Tibial nerve (tissue), 4 donors: ENCODE measurements around the gene ZNF507. TPM values are rescaled to one million over a fixed set of nuclear protein-coding genes. Genes with fewer than 3 reads are reported as not detected.

ENCODE experiments used
- DNase-seq, 2 donors: peaks; one replicate each; pipeline ENCODE4 v3.0.0-alpha.2; 2019; ENCODE audit warnings: low spot score in 2 of 2
- H3K27ac ChIP-seq, 4 donors: fragments of 200-600 bp; sonication (generic) in 3 of 4; one replicate each; pipeline ENCODE4 v1.5.1; 2017 to 2019; ENCODE audit warnings: mild to moderate bottlenecking in 1 of 4
- H3K27me3 ChIP-seq, 2 donors: fragments of 200-600 bp; sonication (generic) in 1 of 2; one replicate each; pipeline versions ENCODE4 v1.5.1 to v1.6.0; 2017 to 2019
- H3K36me3 ChIP-seq, 3 donors: fragments of 200-600 bp; sonication (generic); one replicate each; pipeline ENCODE4 v1.5.1; 2018 to 2019
- H3K4me1 ChIP-seq, 4 donors: fragments of 200-600 bp; sonication (generic) in 3 of 4; one replicate each; pipeline ENCODE4 v1.5.1; 2017 to 2019
- H3K4me3 ChIP-seq, 4 donors: fragments of 200-600 bp; sonication (generic) in 3 of 4; one replicate each; pipeline ENCODE4 v1.5.1; 2017 to 2019; ENCODE audit warnings: mild to moderate bottlenecking in 1 of 4, moderate library complexity in 1 of 4
- H3K9me3 ChIP-seq, 4 donors: fragments of 200-600 bp; sonication (generic) in 3 of 4; one replicate each; pipeline ENCODE4 v1.5.1; 2017 to 2019
- CTCF ChIP-seq, 5 experiments: fragments of 200-600 bp in 3 of 5; fragments of 450-650 bp in 2 of 5; sonication (generic) in 3 of 5; IDR thresholded peaks; one replicate each; pipeline ENCODE4 v1.5.1; 2016 to 2019; ENCODE audit warnings: antibody characterized with exemption in 5 of 5, mild to moderate bottlenecking in 3 of 5, moderate library complexity in 2 of 5
- EP300 ChIP-seq, 2 donors: sonication (generic); formaldehyde crosslinking; IDR thresholded peaks; one replicate each; pipeline ENCODE4 v1.6.1; 2017; ENCODE audit warnings: antibody characterized with exemption in 2 of 2, mild to moderate bottlenecking in 1 of 2
- POLR2A ChIP-seq, 2 donors: fragments of 450-650 bp; IDR thresholded peaks; one replicate each; pipeline ENCODE4 v1.6.1; 2017; ENCODE audit warnings: antibody characterized with exemption in 2 of 2, mild to moderate bottlenecking in 2 of 2, moderate library complexity in 2 of 2
- WGBS, 2 donors: methylation state at CpG; one replicate each; pipeline ENCODE4 v1.1.5; 2018; 5-methylcytosine and 5-hydroxymethylcytosine counted together
- total RNA-seq, 4 donors: library from RNA; depleted of rRNA; stranded (reverse); fragments of >200 nt; gene quantifications; one replicate each; pipeline ENCODE4 v1.1.0, GENCODE V29; 2016

Gene ZNF507
- total RNA-seq, 4 donors from 2014 or later = 28.5 to 35.7 (median 32.1) TPM

GRCh38 chr19:32396046-32396652 lies 50.7 kb downstream of the ZNF507 start:
- Histone ChIP-seq H3K27ac (no peak overlapping the region), H3K4me3 (no peak overlapping the region), H3K27me3 (no peaks in the 10 kb centered on the region), H3K36me3 (peaks cover 0 to 13% (median 0%) of the 10 kb centered on the region in 3 donors), H3K9me3 (no peaks in the 10 kb centered on the region), H3K4me1 (no peaks in the 10 kb centered on the region)
- no peak for TF ChIP-seq CTCF (IDR thresholded peaks at IDR 0.05)
- TF ChIP-seq POLR2A (IDR thresholded peaks at IDR 0.05) = no peak
- no peak for TF ChIP-seq EP300 (IDR thresholded peaks at IDR 0.05)
- 89 to 91% methylated on average over 6 of the region's 6 CpGs for WGBS, 2 donors
- DNase-seq = no peak

- Histone ChIP-seq H3K27me3 (no peaks in the 10 kb centered on the region), H3K4me1 (no peaks in the 10 kb centered on the region), H3K27ac (no peak overlapping the region), H3K9me3 (no peaks in the 10 kb centered on the region), H3K36me3 (peaks cover 0 to 11% (median 0%) of the 10 kb centered on the region in 3 donors), H3K4me3 (no peak overlapping the region)
- TF ChIP-seq POLR2A (IDR thresholded peaks at IDR 0.05) (no peak), CTCF (IDR thresholded peaks at IDR 0.05) (no peak), EP300 (IDR thresholded peaks at IDR 0.05) (no peak)
- 66 to 67% methylated on average over 5 of the region's 5 CpGs for WGBS, 2 donors
- no peak for DNase-seq
These were observed 52.3 kb downstream of the ZNF507 start for GRCh38 chr19:32397671-32398101.

GRCh38 chr19:32401992-32402391 lies 56.6 kb downstream of the ZNF507 start:
- 96 to 100% methylated on average over 1 of the region's 1 CpG for WGBS, 2 donors
- DNase-seq = no peak
- H3K4me1 ChIP-seq = peaks cover 0 to 23% (median 13%) of the 10 kb centered on the region in 4 donors
- H3K36me3 ChIP-seq = no peaks in the 10 kb centered on the region
- no peaks in the 10 kb centered on the region for H3K9me3 ChIP-seq
- H3K27me3 ChIP-seq = no peaks in the 10 kb centered on the region
- H3K27ac ChIP-seq = no peak overlapping the region
- H3K4me3 ChIP-seq = no peak overlapping the region
- TF ChIP-seq POLR2A (IDR thresholded peaks at IDR 0.05) (no peak), CTCF (IDR thresholded peaks at IDR 0.05) (no peak)

DNA sequence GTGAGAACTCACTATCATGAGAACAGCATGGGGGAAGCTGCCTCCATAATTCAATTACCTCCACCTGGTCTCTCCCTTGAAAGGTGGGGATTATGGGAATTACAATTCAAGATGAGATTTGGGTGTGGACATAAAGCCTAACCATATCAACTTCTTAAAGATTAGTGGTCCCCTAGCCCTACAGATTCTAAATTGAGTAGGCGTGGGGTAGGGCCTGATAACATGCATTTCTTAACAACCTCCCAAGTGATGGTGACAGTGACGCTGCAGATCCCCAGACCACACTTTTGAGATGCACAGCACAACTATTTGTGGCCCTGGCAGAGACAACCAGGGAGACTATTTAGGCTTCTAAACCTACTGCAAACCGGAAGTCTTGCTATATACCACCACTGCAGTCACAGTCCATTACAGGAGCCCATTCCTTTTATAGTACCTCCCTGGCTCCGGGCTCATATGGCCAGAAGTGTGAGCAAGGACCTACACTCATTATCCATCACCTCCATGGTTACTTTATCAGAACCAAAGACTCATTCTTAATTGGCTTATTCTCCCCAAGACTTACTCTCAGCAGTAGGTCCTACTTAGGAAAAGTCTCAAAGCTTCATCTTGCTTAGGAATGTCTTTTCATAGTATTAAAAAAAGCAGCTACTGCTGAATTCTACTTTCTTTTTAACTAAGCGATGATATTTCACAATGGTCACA lies 58.0 kb downstream of the ZNF507 start:
- Histone ChIP-seq H3K4me3 (no peak overlapping the region), H3K4me1 (peaks cover 0 to 34% (median 15%) of the 10 kb centered on the region in 4 donors), H3K27me3 (no peaks in the 10 kb centered on the region), H3K27ac (no peak overlapping the region), H3K36me3 (no peaks in the 10 kb centered on the region), H3K9me3 (no peaks in the 10 kb centered on the region)
- no peak for DNase-seq
- 74 to 78% methylated on average over 5 of the region's 5 CpGs for WGBS, 2 donors
- TF ChIP-seq POLR2A (IDR thresholded peaks at IDR 0.05) (no peak), CTCF (IDR thresholded peaks at IDR 0.05) (no peak), EP300 (IDR thresholded peaks at IDR 0.05) (no peak)

GRCh38 chr19:32404213-32404932 lies 59.0 kb downstream of the ZNF507 start:
- TF ChIP-seq CTCF (IDR thresholded peaks at IDR 0.05) (no peak), EP300 (IDR thresholded peaks at IDR 0.05) (no peak), POLR2A (IDR thresholded peaks at IDR 0.05) (no peak)
- Histone ChIP-seq H3K27me3 (no peaks in the 10 kb centered on the region), H3K4me1 (peaks cover 0 to 34% (median 15%) of the 10 kb centered on the region in 4 donors), H3K9me3 (no peaks in the 10 kb centered on the region), H3K27ac (peak overlapping the region in 3 of 4 donors; percentile 96 to 100 (median 99)), H3K4me3 (peak overlapping the region; percentile 76 to 99 (median 90)), H3K36me3 (peaks cover 0 to 8% (median 3%) of the 10 kb centered on the region in 3 donors)
- DNase-seq = no peak
- WGBS, 2 donors = 61 to 66% methylated on average over 20 of the region's 20 CpGs
